Measurements from ENCODE around the gene ATN1.

ATN1 gene

DNA sequence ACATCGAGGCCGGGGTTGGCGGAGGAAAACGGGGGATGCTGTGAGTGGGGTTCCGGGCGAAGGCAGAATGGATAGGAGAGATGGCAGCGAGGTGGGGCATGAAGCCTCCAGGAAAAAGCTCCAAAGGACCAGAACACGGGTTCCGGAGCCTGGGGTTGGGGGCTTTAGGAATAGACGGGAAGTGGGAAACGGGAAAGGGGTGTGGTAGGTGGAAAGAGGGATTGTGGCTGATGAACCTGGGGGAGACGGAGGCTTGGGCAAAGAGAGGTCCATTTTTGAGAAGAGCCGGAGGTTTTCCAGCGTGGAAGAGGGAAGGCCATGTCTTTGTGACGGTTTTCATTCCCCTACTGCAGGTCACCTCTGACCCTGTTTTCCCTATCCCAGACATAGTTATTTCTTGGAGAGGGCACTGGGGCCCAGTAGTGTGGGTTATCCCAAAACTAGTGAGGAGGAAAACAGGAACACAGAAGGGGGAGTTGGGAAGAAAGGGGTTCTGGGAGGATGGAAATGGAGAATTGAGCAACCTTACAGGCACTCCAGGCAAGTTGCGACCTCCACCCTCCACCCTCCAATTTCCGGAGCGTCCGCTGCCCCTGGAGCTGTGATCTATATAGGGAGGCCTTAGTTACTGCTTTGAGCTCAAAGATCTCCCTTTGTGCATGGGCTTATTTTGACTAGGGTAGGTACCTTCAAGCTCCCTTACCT lies 1.1 kb downstream of the ATN1 start:
- no peak for DNase-seq

DNA sequence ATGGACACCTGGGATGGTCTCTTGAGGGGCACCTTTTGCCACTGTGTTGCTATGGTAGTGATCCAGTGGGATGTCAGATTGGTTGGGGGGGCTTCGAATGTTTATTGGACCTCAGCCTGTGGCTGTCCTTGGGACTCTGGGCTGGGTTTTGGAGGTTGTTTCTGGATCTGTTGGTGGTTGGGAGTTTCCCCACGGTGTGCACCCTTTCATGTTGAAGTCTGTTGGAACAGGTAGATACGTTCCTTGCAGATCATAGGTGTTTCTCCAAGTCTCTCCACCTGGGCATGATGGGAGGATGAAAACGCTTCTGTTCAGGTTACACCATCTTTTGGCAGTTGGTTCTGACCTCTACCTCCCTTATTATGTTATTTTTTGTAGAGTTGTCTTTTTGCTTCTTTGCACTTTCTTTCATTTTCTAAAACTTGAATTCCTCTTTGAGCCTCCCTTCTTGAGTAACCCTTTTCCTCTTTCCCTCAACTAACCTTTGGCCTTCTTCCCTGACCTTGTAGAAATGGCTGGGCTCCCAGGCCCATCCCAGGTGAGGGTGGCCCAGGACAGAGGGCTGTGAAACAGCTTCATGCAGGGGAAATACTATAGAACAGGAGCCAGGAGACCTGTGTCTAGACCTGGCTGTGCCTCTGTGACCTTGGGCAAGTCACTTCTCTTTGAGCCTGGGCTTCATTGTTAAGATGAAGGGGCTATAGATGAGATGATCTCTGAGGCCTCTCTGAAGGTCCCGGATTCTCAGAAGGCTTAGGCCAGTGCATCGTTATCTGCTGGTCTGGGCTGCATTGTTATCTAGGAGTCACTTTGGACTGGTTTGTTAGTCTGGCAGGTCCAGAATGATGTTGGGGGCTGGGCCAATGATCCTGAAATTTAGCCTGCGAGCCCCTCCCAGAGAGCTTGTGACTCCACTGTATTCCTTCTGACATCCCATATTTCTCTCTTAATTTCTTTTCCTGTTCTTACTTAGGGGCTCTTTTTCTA lies 2.0 kb downstream of the ATN1 start:
- DNase-seq = no peak

DNA sequence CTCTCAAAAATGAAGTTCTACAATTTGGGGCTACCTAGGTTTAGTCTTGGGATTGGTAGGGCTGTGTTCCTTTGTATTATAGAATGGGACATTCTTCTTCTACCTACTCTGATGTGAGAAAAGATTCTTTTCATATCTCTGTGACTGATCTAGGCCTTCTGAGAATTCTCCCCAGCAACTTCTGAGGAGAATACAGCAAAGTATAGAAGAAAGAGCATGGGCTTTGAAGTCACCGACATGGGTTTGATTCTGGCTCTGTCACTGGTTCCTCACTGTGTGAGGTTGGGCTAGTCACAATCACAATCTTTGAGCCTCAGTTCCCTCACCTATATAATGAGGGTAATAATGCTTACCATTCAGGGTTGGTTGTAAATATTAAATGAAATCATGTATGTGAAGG lies 5.0 kb downstream of the ATN1 start:
- no peak for DNase-seq

DNA sequence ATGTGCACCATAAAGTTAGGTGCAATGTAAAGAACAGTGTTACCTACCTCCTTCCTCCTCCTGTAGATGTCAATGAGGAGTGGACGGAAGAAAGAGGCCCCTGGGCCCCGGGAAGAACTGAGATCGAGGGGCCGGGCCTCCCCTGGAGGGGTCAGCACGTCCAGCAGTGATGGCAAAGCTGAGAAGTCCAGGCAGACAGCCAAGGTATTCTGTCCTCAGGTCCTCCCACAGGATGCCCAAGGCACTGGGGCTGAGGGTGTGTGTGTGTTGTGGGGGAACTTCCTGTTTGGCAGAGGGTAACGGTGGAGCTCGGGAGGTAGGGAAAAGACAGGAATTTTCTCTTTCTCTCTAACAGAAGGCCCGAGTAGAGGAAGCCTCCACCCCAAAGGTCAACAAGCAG lies 6.4 kb downstream of the ATN1 start:
- no peak for DNase-seq

DNA sequence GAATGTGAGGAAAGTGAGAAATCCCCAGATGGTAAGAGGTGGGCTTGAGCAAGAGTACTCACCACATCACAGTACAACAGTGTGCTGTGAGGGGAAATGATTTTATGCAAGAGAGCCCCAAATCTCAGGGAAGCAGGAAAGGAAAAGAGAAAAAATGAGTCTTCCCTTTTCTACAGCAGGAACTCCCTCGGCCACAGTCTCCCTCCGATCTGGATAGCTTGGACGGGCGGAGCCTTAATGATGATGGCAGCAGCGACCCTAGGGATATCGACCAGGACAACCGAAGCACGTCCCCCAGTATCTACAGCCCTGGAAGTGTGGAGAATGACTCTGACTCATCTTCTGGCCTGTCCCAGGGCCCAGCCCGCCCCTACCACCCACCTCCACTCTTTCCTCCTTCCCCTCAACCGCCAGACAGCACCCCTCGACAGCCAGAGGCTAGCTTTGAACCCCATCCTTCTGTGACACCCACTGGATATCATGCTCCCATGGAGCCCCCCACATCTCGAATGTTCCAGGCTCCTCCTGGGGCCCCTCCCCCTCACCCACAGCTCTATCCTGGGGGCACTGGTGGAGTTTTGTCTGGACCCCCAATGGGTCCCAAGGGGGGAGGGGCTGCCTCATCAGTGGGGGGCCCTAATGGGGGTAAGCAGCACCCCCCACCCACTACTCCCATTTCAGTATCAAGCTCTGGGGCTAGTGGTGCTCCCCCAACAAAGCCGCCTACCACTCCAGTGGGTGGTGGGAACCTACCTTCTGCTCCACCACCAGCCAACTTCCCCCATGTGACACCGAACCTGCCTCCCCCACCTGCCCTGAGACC lies 7.8 kb downstream of the ATN1 start:
- no peak for DNase-seq

DNA sequence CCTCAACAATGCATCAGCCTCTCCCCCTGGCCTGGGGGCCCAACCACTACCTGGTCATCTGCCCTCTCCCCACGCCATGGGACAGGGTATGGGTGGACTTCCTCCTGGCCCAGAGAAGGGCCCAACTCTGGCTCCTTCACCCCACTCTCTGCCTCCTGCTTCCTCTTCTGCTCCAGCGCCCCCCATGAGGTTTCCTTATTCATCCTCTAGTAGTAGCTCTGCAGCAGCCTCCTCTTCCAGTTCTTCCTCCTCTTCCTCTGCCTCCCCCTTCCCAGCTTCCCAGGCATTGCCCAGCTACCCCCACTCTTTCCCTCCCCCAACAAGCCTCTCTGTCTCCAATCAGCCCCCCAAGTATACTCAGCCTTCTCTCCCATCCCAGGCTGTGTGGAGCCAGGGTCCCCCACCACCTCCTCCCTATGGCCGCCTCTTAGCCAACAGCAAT lies 8.5 kb downstream of the ATN1 start:
- no peak for DNase-seq

DNA sequence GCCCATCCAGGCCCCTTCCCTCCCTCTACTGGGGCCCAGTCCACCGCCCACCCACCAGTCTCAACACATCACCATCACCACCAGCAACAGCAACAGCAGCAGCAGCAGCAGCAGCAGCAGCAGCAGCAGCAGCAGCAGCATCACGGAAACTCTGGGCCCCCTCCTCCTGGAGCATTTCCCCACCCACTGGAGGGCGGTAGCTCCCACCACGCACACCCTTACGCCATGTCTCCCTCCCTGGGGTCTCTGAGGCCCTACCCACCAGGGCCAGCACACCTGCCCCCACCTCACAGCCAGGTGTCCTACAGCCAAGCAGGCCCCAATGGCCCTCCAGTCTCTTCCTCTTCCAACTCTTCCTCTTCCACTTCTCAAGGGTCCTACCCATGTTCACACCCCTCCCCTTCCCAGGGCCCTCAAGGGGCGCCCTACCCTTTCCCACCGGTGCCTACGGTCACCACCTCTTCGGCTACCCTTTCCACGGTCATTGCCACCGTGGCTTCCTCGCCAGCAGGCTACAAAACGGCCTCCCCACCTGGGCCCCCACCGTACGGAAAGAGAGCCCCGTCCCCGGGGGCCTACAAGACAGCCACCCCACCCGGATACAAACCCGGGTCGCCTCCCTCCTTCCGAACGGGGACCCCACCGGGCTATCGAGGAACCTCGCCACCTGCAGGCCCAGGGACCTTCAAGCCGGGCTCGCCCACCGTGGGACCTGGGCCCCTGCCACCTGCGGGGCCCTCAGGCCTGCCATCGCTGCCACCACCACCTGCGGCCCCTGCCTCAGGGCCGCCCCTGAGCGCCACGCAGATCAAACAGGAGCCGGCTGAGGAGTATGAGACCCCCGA lies 9.1 kb downstream of the ATN1 start:
- no peak for DNase-seq

DNA sequence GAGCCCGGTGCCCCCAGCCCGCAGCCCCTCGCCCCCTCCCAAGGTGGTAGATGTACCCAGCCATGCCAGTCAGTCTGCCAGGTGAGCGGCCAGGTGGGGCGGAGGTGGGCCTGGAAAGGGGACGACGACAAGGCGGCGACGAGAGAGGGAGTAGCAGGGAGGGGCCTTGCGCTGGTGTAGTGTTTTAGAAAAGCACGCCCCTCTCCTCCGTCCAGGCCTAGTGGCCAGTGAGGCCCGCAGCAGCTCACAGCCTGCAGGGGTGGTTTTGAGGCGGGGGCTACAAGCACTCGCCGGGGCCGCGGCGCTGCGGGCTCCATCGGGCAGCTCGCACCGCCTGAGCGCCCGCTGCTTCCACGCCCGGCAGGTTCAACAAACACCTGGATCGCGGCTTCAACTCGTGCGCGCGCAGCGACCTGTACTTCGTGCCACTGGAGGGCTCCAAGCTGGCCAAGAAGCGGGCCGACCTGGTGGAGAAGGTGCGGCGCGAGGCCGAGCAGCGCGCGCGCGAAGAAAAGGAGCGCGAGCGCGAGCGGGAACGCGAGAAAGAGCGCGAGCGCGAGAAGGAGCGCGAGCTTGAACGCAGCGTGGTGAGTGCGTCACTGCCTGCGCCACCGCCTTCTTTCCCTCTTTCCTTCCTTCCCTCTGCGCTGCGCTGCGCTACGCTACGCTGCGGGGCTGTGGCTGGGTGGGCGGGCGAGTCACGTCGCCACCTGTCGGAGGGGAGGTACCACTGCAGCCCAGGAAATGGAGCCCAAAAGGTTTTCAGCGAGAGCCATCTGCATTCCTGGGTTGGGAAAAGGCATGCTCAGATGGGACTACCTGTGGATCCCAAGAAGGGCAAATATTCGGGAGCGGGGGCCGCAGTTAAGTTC lies 10.0 kb downstream of the ATN1 start:
- peak; percentile 54 for DNase-seq

DNA sequence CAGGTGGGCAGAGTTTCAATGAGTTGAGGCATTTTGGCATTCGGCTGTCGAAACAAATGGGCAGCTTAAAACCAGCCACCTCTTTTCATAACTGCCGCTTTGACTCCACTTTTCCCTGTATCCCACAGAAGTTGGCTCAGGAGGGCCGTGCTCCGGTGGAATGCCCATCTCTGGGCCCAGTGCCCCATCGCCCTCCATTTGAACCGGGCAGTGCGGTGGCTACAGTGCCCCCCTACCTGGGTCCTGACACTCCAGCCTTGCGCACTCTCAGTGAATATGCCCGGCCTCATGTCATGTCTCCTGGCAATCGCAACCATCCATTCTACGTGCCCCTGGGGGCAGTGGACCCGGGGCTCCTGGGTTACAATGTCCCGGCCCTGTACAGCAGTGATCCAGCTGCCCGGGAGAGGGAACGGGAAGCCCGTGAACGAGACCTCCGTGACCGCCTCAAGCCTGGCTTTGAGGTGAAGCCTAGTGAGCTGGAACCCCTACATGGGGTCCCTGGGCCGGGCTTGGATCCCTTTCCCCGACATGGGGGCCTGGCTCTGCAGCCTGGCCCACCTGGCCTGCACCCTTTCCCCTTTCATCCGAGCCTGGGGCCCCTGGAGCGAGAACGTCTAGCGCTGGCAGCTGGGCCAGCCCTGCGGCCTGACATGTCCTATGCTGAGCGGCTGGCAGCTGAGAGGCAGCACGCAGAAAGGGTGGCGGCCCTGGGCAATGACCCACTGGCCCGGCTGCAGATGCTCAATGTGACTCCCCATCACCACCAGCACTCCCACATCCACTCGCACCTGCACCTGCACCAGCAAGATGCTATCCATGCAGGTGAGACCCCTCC lies 10.8 kb downstream of the ATN1 start:
- no peak for DNase-seq

DNA sequence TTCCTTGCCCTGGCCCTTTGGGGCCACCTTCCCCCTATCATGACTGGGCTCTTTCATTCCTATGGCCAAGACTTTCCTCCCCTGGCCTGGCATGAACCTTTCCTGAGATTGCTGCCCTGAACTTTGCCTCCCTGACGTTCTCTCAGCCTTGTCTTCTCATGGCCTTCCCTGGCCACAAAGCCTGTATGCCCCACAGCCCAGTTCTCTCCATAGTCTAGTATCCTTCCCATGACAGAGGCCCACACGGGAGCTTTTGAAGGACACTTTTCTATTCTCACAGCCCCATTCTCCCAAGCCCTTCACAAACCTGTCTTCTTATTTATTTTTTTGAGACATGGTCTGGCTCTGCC lies 11.4 kb downstream of the ATN1 start:
- no peak for DNase-seq

DNA sequence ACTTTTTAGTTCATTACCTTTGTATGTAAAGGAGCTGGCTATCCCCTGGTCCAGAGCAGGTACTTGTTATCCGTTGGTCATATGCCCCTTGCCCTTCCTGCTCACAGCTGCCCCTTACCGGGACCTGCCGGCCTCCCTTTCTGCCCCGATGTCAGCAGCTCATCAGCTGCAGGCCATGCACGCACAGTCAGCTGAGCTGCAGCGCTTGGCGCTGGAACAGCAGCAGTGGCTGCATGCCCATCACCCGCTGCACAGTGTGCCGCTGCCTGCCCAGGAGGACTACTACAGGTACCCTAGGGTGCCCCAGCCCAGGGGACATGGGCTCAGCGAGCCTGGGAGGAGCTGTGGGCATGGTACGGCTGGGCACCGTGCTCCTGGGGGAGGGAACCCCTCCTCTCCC lies 13.5 kb downstream of the ATN1 start:
- DNase-seq = no peak

DNA sequence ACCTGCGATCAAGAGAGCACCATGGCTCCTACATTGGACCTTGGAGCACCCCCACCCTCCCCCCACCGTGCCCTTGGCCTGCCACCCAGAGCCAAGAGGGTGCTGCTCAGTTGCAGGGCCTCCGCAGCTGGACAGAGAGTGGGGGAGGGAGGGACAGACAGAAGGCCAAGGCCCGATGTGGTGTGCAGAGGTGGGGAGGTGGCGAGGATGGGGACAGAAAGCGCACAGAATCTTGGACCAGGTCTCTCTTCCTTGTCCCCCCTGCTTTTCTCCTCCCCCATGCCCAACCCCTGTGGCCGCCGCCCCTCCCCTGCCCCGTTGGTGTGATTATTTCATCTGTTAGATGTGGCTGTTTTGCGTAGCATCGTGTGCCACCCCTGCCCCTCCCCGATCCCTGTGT lies 14.0 kb downstream of the ATN1 start:
- no peak for DNase-seq

DNA sequence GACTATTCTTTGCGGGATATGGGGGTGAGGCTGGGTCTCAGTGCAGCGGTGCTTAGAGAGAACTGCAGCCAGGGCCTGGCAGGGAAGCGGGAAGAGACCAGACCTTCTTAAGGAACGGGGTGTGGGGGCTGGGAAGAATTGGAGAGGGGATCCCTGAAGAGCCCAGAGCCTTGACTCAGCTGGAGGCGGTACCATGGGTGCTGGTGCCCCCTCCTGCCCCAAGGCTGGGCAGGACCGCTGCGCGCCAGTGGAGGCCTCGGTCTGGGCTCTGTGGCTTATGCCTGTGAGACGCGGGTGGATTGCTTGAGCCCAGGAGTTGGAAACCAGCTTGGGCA lies 14.5 kb downstream of the ATN1 start:
- DNase-seq = no peak

DNA sequence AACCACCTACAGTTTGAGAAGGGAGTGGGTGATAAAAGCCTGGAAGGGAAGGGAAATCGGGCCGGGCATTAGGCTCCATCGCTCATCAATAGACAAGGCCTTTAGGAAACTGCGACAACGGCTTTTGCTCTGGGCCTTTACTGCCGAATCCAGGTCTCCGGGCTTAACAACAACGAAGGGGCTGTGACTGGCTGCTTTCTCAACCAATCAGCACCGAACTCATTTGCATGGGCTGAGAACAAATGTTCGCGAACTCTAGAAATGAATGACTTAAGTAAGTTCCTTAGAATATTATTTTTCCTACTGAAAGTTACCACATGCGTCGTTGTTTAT lies 15.6 kb downstream of the ATN1 start:
- DNase-seq = peak; percentile 83

DNA sequence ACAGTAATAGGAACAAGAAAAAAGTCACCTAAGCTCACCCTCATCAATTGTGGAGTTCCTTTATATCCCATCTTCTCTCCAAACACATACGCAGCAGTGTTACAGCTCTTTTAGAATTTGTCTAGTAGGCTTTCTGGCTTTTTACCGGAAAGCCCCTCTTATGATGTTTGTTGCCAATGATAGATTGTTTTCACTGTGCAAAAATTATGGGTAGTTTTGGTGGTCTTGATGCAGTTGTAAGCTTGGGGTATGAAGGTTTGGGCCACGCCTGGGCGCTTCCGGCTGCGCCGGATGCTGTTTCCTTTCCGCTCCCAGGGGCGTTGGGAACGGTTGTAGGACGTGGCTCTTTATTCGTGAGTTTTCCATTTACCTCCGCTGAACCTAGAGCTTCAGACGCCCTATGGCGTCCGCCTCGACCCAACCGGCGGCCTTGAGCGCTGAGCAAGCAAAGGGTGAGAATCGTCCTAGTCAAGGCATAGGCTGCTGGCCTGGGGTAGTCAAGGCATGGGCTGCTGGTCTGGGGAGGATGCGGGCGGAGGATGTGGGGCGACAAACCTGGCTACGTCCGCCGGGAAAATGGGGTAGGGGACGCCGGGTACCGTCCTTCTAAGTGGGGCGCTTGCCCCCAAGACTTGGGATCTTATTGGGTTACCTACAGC lies 16.1 kb downstream of the ATN1 start, which contains the start of the genes C12orf57 and RNU7-1:
Gene C12orf57, plus strand, starts transcription at position 301 of the 659 bp plus-strand sequence. Its CDS starts 100 bp downstream, at position 401.
Gene RNU7-1, plus strand, starts transcription at position 95 of the 659 bp plus-strand sequence.
- DNase-seq = peak; percentile 83

DNA sequence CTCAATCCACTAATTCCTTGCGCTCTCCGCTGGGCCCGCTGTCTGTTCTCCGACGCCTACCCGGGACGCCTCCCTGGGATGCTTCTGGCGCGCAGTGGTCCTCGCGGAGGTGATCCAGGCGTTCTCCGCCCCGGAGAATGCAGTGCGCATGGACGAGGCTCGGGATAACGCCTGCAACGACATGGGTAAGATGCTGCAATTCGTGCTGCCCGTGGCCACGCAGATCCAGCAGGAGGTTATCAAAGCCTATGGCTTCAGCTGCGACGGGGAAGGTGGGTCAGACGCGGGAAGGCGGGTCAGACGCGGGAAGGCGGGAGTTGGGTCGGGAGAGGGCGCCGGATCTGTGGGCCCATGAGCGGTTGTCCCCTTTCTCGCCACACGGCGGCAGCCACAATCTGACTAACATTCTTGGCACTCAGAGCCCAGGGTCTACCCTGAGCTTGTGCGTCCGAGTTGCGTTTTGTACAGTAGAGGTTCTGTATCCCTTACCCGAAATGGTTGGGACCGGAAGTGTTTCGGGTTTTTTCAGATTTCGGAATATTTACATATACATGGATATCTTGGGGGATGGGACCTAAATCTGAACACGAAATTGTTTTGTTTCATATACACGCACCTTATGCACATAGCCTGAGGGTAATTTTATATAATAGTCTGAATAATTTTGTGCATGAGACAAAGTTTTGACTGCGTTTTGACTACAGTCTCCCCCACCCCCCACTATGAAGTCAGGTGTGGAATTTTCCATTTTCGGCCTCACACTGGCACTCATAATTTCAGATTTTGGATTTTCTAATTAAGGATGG lies 16.8 kb downstream of the ATN1 start:
- DNase-seq = peak; percentile 72

DNA sequence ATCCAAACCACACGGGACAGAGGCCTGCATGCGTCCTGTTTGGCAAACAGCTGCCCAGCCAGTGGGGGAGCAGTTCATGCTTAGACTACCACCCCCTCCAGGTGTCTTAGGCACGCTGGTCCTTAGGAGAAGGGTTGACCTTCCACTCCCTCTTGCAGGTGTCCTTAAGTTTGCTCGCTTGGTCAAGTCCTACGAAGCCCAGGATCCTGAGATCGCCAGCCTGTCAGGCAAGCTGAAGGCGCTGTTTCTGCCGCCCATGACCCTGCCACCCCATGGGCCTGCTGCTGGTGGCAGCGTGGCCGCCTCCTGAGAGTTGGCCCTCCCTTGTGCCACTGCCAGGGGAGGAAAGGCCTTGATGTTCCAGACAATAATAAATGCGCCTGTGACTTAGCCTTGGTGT lies 17.9 kb downstream of the ATN1 start:
- DNase-seq = no peak

DNA sequence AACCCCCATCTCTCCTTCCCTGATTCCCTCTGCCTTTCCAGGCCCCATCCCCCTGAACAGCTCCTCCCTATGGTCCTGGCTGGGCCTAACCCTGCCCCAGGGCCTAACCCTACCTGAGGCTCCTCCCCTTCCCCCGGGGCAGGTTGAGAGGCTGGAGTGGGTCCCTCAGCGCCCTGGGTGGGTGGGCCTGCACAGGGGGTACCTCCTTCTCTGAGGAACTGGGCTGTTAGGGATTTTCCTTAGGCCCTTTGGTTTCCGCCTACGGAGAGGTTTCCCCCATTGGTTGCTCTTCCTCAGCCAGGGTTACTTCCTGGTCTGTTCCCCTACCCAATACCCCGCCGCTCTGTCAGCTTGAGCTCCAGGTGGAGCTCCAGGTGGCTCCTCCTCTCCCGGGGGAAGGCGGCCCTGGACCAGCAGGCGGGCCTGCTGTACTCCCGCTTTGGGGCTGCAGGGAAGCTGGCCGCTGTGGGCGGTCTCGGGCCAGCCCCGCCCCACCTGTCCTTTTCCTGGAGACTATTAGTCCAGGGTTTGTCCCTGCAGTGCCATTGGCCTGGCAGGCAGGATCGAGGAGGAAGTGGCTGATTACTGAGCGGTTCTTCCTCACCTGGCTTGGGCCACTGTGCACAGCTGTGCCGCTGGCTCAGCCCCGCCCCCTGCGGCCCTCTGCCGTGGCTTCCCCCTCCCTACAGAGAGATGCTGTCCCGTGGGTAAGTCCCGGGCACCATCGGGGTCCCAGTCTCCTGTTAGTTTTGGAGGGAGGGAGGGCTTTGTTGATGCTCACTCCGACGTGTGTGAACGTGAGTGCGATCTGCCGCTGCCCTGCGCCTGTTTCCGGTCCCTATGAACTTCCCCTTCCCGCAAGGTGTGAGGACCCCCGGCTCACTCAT lies 18.5 kb downstream of the ATN1 start:
- no peak for DNase-seq
